GM11168 (cell line): Measurements from ENCODE around the gene PRORP.
"Not testable (repeated sequence)": the region's sequence is repeated elsewhere in the genome, so short reads cannot be mapped to it uniquely, and the experiment has no call there.

ENCODE experiments used
- in situ Hi-C: fragments of 300-500 bp; cut with MboI; formaldehyde crosslinking; loops from one replicate; pipeline ENCODE4 v1.12.0; 2022; ENCODE audit warnings: low sequenced_read_pairs; ENCODE audit not compliant: unreplicated experiment

The PRORP gene

GRCh38 chr14:35121887-35122695, at the start of gene PRORP, which contains the start of gene PPP2R3C:
Gene PRORP, plus strand, starts transcription at chr14:35122552. Its CDS starts 694 bp downstream, at chr14:35123246.
Gene PPP2R3C, minus strand, starts transcription at chr14:35121990. Its CDS starts 31 bp downstream, at chr14:35121959.
- in situ Hi-C loops: no loop called here

- in situ Hi-C loops: no loop called here
Observed at GRCh38 chr14:35073486-35073885, 48.9 kb upstream of the PRORP start.

- in situ Hi-C loops: no loop called here
Observed at GRCh38 chr14:35078082-35078481, 44.3 kb upstream of the PRORP start.

GRCh38 chr14:35079742-35080141, 42.6 kb upstream of the PRORP start:
- in situ Hi-C loops: no loop called here

GRCh38 chr14:35083530-35084150, 38.7 kb upstream of the PRORP start:
- in situ Hi-C loops: no loop called here

GRCh38 chr14:35085441-35085840, 36.9 kb upstream of the PRORP start:
- in situ Hi-C loops: no loop called here

GRCh38 chr14:35088514-35088913, 33.8 kb upstream of the PRORP start:
- in situ Hi-C loops: no loop called here

GRCh38 chr14:35094645-35095044, 27.7 kb upstream of the PRORP start:
- in situ Hi-C loops: not testable (repeated sequence)

GRCh38 chr14:35107866-35108265, 14.5 kb upstream of the PRORP start:
- in situ Hi-C loops: no loop called here

GRCh38 chr14:35112641-35113040, 9.7 kb upstream of the PRORP start:
- in situ Hi-C loops: no loop called here

- in situ Hi-C loops: no loop called here
Observed at GRCh38 chr14:35113308-35113950, 8.9 kb upstream of the PRORP start.

- in situ Hi-C loops: no loop called here
Observed at GRCh38 chr14:35114036-35114435, 8.3 kb upstream of the PRORP start.

GRCh38 chr14:35116242-35116641, 6.1 kb upstream of the PRORP start:
- in situ Hi-C loops: no loop called here

GRCh38 chr14:35117112-35117511, 5.2 kb upstream of the PRORP start:
- in situ Hi-C loops: no loop called here

- in situ Hi-C loops: no loop called here
Observed at GRCh38 chr14:35121026-35121886, 1.1 kb upstream of the PRORP start.

- in situ Hi-C loops: no loop called here
Observed at GRCh38 chr14:35122696-35123387, 490 bp downstream of the PRORP start.

GRCh38 chr14:35123388-35123703, 994 bp downstream of the PRORP start:
- in situ Hi-C loops: no loop called here

- in situ Hi-C loops: no loop called here
Observed at GRCh38 chr14:35124127-35124526, 1.8 kb downstream of the PRORP start.

GRCh38 chr14:35133542-35134328, 11.4 kb downstream of the PRORP start:
- in situ Hi-C loops: no loop called here
